ENCODE measurements around the gene FMN1.

DNA sequence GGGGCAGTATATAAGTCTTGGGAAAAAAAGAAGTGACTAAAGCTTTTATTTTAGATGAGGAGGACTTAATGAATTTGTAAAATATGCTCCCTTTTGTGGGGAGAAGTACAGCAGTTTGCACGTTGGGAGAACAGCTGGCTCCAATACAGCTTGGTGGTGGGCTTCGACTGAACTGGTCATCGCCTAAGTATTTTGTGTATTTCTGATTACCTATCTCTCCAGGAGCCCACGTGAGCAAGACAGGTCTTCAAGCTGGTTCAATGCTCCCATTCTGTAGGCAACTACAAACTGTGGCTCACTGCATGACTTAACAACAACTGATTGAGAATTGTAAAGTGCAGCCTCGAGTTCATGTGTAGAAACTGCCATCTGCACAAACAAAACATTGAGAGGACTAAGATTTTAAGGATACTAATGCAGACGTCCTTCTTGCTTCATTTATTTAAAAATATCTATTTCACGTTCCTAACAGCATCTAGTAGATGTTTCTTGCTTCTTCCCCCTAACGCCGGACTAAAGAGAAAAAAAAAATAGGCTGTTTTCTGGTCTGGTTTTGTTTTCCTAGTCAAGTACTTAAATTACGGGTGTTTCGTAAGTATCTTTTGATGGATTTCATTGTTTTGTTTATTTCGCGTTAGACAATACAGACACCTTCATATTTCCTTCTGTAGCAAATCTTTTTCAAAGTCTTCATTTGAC, 478.1 kb downstream of the FMN1 start:
- TF ChIP-seq YY1 (IDR thresholded peaks at IDR 0.05; ENCODE audit: low read depth), result no peak
- TF ChIP-seq MAX (IDR thresholded peaks at IDR 0.05), result no peak
- no peak for TF ChIP-seq NFIC (IDR thresholded peaks at IDR 0.05)
- no peak for TF ChIP-seq CREB1 (IDR thresholded peaks at IDR 0.05; ENCODE audit: low read depth)
- TF ChIP-seq FOXM1 (IDR thresholded peaks at IDR 0.05; ENCODE audit: borderline replicate concordance, low read depth), result no peak

Data from Ishikawa (cell line).